HepG2 (cell line): ENCODE measurements around the gene SYMPK. TPM values are rescaled to one million over a fixed set of nuclear protein-coding genes. Genes with fewer than 3 reads are reported as not detected.
A peak's percentile ranks its signal among the peaks of the same experiment; 100 is the strongest.

Experiments used
- MEIS1 ChIP-seq: sonication (generic); formaldehyde crosslinking; IDR thresholded peaks from 2 replicates; pipeline ENCODE4 v1.9.0; 2021; ENCODE audit warnings: mild to moderate bottlenecking, missing genetic modification reagents, moderate library complexity, borderline replicate concordance
- MYC ChIP-seq: sonication (generic); formaldehyde crosslinking; IDR thresholded peaks from 2 replicates; pipeline ENCODE4 v1.9.0; 2021; ENCODE audit warnings: missing genetic modification reagents, borderline replicate concordance
- NCOA2 ChIP-seq: sonication (generic); formaldehyde crosslinking; IDR thresholded peaks from 2 replicates; pipeline ENCODE4 v1.8.0; 2022; ENCODE audit warnings: inconsistent platforms
- SRF ChIP-seq: IDR thresholded peaks from 2 replicates; pipeline ENCODE4 v1.6.1; 2011; ENCODE audit warnings: mild to moderate bottlenecking, low read depth, low read length, moderate library complexity
- SYNCRIP ChIP-seq: fragments of 200-400 bp; formaldehyde crosslinking; IDR thresholded peaks from 2 replicates; pipeline ENCODE4 v1.6.1; 2018; ENCODE audit warnings: mild to moderate bottlenecking, low read depth, low read length; ENCODE audit not compliant: insufficient read depth
- ZFX ChIP-seq: sonication (generic); formaldehyde crosslinking; IDR thresholded peaks from 2 replicates; pipeline ENCODE4 v1.4.0; 2020; ENCODE audit warnings: mild to moderate bottlenecking, low read depth, missing genetic modification reagents, moderate library complexity
- ZNF230 ChIP-seq: sonication (generic); formaldehyde crosslinking; IDR thresholded peaks from 2 replicates; pipeline ENCODE4 v1.4.0; 2020; ENCODE audit warnings: mild to moderate bottlenecking, missing genetic modification reagents
- ZNF510 ChIP-seq: sonication (generic); formaldehyde crosslinking; IDR thresholded peaks from 2 replicates; pipeline ENCODE4 v1.4.0; 2020; ENCODE audit warnings: low read depth, mild to moderate bottlenecking, missing genetic modification reagents
- polyA plus RNA-seq, 8 experiments: library from polyadenylated mRNA; depleted of rRNA in 3 of 8; stranded (reverse) in 7 of 8; unstranded in 1 of 8; fragments of >200 nt; fragmentation: Illumina TruSeq in 4 of 8; extraction: Trizol in 4 of 8; gene quantifications; 2 replicates each; pipeline versions ENCODE4 v1.2.1 to v1.2.3, GENCODE V29; 2011 to 2016; ENCODE audit warnings: low read depth in 4 of 8, missing spikeins in 1 of 8, mixed read lengths in 1 of 8; ENCODE audit not compliant: insufficient read depth in 1 of 8
- total RNA-seq, 5 experiments: library from RNA; depleted of rRNA; stranded (reverse); fragments of >200 nt; fragmentation: Illumina TruSeq; extraction: Trizol; gene quantifications; 2 replicates each; pipeline ENCODE4 v1.2.3, GENCODE V29; 2016; ENCODE audit warnings: low read depth in 1 of 5
- TF ChIP-seq, protein P1 (sequence below): sonication (generic); formaldehyde crosslinking; IDR thresholded peaks from 2 replicates; pipeline ENCODE4 v1.4.0; 2020; ENCODE audit warnings: missing genetic modification reagents
- TF ChIP-seq, protein P2 (sequence below): sonication (generic); formaldehyde crosslinking; IDR thresholded peaks from 2 replicates; pipeline ENCODE4 v1.4.0; 2020; ENCODE audit warnings: missing genetic modification reagents, borderline replicate concordance
- TF ChIP-seq, protein P3 (sequence below): sonication (generic); formaldehyde crosslinking; IDR thresholded peaks from 2 replicates; pipeline ENCODE4 v1.4.0; 2020; ENCODE audit warnings: mild to moderate bottlenecking, missing genetic modification reagents
- TF ChIP-seq, protein P4 (sequence below): sonication (generic); formaldehyde crosslinking; IDR thresholded peaks from 2 replicates; pipeline ENCODE4 v1.5.0; 2020; ENCODE audit warnings: missing genetic modification reagents
- TF ChIP-seq, protein P5 (sequence below): sonication (generic); formaldehyde crosslinking; IDR thresholded peaks from 2 replicates; pipeline ENCODE4 v1.8.1; 2023; ENCODE audit warnings: mild to moderate bottlenecking, missing genetic modification reagents, borderline replicate concordance

Gene SYMPK
- total and polyA plus RNA-seq, 2 of the 13 experiments (the other 11 are each of a cell fraction or from before 2014, with no cell fraction given): 21.9 to 55.7 TPM

DNA sequence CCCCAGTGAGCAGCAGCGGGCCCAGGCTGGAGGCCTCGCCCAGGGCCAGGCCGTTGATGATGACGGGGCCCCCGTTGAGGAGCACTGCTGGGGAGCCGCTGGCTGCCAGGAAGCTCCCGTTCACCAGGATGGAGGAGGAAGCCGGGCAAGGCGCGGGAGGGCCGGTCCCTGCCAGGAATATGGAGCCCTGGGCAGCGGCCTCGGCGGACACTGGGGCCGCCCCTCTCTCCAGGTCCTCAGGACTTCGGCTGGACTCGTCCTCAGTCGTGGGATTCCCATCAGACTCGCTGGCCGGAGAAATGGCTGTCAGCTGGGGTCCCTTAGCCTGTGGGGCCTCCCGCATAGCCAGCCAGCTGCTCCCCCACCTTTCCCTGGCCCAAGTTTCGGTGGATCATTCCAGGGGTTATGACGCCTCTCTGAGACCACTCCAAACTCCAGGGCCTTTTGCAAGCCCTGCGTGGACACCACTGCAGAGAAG lies 96.0 kb downstream of the SYMPK start (continued):
- TF ChIP-seq, protein P1, sequence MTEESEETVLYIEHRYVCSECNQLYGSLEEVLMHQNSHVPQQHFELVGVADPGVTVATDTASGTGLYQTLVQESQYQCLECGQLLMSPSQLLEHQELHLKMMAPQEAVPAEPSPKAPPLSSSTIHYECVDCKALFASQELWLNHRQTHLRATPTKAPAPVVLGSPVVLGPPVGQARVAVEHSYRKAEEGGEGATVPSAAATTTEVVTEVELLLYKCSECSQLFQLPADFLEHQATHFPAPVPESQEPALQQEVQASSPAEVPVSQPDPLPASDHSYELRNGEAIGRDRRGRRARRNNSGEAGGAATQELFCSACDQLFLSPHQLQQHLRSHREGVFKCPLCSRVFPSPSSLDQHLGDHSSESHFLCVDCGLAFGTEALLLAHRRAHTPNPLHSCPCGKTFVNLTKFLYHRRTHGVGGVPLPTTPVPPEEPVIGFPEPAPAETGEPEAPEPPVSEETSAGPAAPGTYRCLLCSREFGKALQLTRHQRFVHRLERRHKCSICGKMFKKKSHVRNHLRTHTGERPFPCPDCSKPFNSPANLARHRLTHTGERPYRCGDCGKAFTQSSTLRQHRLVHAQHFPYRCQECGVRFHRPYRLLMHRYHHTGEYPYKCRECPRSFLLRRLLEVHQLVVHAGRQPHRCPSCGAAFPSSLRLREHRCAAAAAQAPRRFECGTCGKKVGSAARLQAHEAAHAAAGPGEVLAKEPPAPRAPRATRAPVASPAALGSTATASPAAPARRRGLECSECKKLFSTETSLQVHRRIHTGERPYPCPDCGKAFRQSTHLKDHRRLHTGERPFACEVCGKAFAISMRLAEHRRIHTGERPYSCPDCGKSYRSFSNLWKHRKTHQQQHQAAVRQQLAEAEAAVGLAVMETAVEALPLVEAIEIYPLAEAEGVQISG (CRISPR knock-in tag): 0 out of 2 replicates have a peak, but pooled peaks have one; percentile 11
- TF ChIP-seq SRF (no peak), ZNF230 (CRISPR knock-in tag) (0 out of 2 replicates have a peak, but pooled peaks have one; percentile 27), MYC (CRISPR knock-in tag) (0 out of 2 replicates have a peak, but pooled peaks have one; percentile 1), SYNCRIP (no peak), ZFX (CRISPR knock-in tag) (peak; percentile 24; the same call in 1 of the 2 replicates), NCOA2 (CRISPR knock-in tag) (no peak), MEIS1 (CRISPR knock-in tag) (0 out of 2 replicates have a peak, but pooled peaks have one; percentile 31), ZNF510 (CRISPR knock-in tag) (peak; percentile 67; the same call in 1 of the 2 replicates)
- TF ChIP-seq, protein P2, sequence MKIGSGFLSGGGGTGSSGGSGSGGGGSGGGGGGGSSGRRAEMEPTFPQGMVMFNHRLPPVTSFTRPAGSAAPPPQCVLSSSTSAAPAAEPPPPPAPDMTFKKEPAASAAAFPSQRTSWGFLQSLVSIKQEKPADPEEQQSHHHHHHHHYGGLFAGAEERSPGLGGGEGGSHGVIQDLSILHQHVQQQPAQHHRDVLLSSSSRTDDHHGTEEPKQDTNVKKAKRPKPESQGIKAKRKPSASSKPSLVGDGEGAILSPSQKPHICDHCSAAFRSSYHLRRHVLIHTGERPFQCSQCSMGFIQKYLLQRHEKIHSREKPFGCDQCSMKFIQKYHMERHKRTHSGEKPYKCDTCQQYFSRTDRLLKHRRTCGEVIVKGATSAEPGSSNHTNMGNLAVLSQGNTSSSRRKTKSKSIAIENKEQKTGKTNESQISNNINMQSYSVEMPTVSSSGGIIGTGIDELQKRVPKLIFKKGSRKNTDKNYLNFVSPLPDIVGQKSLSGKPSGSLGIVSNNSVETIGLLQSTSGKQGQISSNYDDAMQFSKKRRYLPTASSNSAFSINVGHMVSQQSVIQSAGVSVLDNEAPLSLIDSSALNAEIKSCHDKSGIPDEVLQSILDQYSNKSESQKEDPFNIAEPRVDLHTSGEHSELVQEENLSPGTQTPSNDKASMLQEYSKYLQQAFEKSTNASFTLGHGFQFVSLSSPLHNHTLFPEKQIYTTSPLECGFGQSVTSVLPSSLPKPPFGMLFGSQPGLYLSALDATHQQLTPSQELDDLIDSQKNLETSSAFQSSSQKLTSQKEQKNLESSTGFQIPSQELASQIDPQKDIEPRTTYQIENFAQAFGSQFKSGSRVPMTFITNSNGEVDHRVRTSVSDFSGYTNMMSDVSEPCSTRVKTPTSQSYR (CRISPR knock-in tag): no peak
- TF ChIP-seq, protein P3, sequence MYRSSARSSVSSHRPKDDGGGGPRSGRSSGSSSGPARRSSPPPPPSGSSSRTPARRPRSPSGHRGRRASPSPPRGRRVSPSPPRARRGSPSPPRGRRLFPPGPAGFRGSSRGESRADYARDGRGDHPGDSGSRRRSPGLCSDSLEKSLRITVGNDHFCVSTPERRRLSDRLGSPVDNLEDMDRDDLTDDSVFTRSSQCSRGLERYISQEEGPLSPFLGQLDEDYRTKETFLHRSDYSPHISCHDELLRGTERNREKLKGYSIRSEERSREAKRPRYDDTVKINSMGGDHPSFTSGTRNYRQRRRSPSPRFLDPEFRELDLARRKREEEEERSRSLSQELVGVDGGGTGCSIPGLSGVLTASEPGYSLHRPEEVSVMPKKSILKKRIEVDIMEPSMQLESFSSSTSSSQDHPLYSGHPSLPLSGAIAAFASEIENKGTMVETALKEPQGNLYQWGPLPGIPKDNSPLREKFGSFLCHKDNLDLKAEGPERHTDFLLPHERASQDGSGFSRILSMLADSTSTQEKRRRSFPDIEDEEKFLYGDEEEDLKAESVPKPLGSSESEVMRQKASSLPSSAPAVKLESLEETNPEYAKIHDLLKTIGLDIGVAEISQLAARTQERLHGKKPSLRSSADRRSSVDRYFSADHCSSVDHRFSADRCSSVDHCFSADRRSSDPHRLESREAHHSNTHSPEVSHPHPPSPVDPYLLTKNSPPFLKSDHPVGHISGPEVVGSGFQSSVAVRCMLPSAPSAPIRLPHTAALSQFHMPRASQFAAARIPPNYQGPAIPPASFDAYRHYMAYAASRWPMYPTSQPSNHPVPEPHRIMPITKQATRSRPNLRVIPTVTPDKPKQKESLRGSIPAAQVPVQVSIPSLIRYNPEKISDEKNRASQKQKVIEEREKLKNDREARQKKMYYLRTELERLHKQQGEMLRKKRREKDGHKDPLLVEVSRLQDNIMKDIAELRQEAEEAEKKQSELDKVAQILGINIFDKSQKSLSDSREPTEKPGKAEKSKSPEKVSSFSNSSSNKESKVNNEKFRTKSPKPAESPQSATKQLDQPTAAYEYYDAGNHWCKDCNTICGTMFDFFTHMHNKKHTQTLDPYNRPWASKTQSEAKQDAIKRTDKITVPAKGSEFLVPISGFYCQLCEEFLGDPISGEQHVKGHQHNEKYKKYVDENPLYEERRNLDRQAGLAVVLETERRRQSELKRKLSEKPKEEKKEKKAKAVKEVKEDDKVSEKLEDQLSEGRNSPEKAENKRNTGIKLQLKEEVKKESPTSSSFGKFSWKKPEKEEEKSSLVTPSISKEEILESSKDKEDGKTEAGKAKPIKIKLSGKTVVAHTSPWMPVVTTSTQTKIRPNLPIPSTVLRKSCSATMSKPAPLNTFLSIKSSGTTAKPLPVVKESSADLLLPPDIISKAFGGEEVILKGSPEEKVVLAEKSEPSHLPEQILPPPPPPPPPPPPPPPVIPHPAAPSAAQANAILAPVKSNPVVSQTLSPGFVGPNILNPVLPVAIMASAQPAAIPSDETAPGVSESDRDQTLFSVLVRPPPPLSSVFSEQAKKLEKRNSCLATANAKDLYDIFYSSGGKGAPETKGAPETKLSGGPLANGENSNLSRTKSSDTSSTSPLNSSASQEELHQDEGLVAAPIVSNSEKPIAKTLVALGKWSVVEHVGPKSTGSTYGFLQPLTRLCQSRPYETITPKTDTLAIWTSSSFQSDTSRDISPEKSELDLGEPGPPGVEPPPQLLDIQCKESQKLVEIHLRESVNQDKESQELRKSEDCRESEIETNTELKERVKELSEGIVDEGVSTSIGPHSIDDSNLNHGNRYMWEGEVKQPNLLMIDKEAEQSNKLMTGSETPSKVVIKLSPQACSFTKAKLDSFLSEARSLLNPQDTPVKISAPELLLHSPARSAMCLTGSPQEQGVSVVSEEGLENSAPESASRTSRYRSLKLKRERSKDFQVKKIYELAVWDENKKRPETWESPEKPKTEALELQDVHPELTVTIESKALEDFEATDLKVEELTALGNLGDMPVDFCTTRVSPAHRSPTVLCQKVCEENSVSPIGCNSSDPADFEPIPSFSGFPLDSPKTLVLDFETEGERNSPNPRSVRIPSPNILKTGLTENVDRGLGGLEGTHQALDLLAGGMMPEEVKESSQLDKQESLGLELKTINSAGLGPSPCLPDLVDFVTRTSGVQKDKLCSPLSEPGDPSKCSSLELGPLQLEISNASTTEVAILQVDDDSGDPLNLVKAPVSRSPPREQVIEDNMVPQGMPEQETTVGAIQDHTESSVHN (CRISPR knock-in tag): 0 out of 2 replicates have a peak, but pooled peaks have one; percentile 26
- TF ChIP-seq, protein P4, sequence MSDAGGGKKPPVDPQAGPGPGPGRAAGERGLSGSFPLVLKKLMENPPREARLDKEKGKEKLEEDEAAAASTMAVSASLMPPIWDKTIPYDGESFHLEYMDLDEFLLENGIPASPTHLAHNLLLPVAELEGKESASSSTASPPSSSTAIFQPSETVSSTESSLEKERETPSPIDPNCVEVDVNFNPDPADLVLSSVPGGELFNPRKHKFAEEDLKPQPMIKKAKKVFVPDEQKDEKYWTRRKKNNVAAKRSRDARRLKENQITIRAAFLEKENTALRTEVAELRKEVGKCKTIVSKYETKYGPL (CRISPR knock-in tag): no peak
- TF ChIP-seq, protein P5, sequence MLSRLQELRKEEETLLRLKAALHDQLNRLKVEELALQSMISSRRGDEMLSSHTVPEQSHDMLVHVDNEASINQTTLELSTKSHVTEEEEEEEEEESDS (CRISPR knock-in tag): no peak
